ENCODE data around the gene ZNF418.

ZNF418 gene

GRCh38 chr19:57888560-57889231 is 46.5 kb downstream of the ZNF418 start, which contains the start of gene ZNF814:
Gene ZNF814, minus strand, starts transcription at chr19:57889037. Its CDS starts 235 bp downstream, at chr19:57888802.
- no peak within 1 kb of the TSS for H3K27ac ChIP-seq (ENCODE audit: extremely low read depth, low read depth, low read length)
- H3K36me3 ChIP-seq (ENCODE audit: control insufficient read depth in 2 of 2, insufficient read depth in 1 of 2, low read length in 2 of 2) = no peaks in the 10 kb centered on the region; a peak in 1 of 3 replicates
- CTCF ChIA-PET = interaction anchor here (0.7 to 1.8 kb wide), 2 partner anchors 10 to 530 kb away, joined by 3 to 11 read pairs; no protein-coding TSS in a partner anchor
- no peak within 1 kb of the TSS; the same call in 1 of the 2 replicates for H3K4me3 ChIP-seq (ENCODE audit: low read depth, low read length)
- POLR2A ChIA-PET = no interaction called here
- no peaks in the 10 kb centered on the region for H3K4me1 ChIP-seq (ENCODE audit: control insufficient read depth, insufficient read depth, low read length)
- no peak for TF ChIP-seq ZNF16 (tag by site-specific recombination; IDR thresholded peaks at IDR 0.05; ENCODE audit: low read depth)
- TF ChIP-seq ZNF133 (tag by site-specific recombination; IDR thresholded peaks at IDR 0.05) = no peak
- no peak for TF ChIP-seq ZNF211 (tag by site-specific recombination; IDR thresholded peaks at IDR 0.05; ENCODE audit: low read depth)
- TF ChIP-seq ZNF223 (tag by site-specific recombination; IDR thresholded peaks at IDR 0.05) = no peak
- no peak for TF ChIP-seq ZNF629 (tag by site-specific recombination; IDR thresholded peaks at IDR 0.05)
- TF ChIP-seq KLF9 (tag by site-specific recombination; IDR thresholded peaks at IDR 0.05; ENCODE audit: low read depth) = no peak
- TF ChIP-seq ZNF785 (tag by site-specific recombination; IDR thresholded peaks at IDR 0.05) = no peak
- no peak for TF ChIP-seq ZFP37 (tag by site-specific recombination; IDR thresholded peaks at IDR 0.05)
- TF ChIP-seq ZNF221 (tag by site-specific recombination; IDR thresholded peaks at IDR 0.05; ENCODE audit: borderline replicate concordance) = no peak
- no peak for TF ChIP-seq KLF10 (tag by site-specific recombination; IDR thresholded peaks at IDR 0.05)
- no peak for TF ChIP-seq ZNF660 (tag by site-specific recombination; IDR thresholded peaks at IDR 0.05)
- TF ChIP-seq ZNF19 (tag by site-specific recombination; IDR thresholded peaks at IDR 0.05; ENCODE audit: low read depth) = no peak
- TF ChIP-seq ZNF426 (tag by site-specific recombination; IDR thresholded peaks at IDR 0.05) = no peak
- TF ChIP-seq ZBTB11 (tag by site-specific recombination; conservative IDR thresholded peaks at IDR 0.05; ENCODE audit: low read depth) = no peak
- TF ChIP-seq ZNF843 (tag by site-specific recombination; IDR thresholded peaks at IDR 0.05) = no peak
- TF ChIP-seq ZNF169 (tag by site-specific recombination; IDR thresholded peaks at IDR 0.05) = no peak
- no peaks in the 10 kb centered on the region for H3K9me3 ChIP-seq (ENCODE audit: control insufficient read depth, insufficient read depth, low read depth, low read length)

DNA sequence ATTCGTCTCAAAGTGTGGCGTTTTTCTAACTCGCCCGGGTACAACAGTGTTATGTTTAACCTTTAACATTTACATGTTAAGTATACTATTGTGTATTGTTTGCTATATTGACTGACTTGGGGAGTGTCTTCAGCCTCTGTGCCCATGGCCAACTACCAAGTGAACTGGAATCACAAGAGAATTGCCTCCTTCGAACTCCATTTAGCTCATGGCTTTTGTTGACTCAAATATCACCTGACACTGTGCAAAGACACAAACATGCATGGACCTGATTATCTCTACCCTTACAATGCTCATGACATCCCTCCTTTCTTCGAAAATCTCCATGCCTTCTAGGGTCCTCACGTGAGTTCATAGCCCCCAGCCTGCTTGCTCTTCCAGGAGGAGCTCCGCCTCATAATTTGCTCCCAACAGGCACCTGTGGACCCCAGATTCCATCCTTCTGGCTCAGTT is 47.1 kb downstream of the ZNF418 start:
- no peaks in the 10 kb centered on the region for H3K9me3 ChIP-seq (ENCODE audit: control insufficient read depth, insufficient read depth, low read depth, low read length)
- H3K4me3 ChIP-seq (ENCODE audit: low read depth, low read length) = no peak overlapping the region
- no peaks in the 10 kb centered on the region for H3K4me1 ChIP-seq (ENCODE audit: control insufficient read depth, insufficient read depth, low read length)
- CTCF ChIA-PET = interaction anchor here (0.6 to 1.8 kb wide), 3 partner anchors 10 to 37 kb away, joined by 3 to 11 read pairs (median 3); no protein-coding TSS in a partner anchor
- H3K27ac ChIP-seq (ENCODE audit: extremely low read depth, low read depth, low read length) = no peak overlapping the region
- H3K36me3 ChIP-seq (ENCODE audit: control insufficient read depth in 2 of 2, insufficient read depth in 1 of 2, low read length in 2 of 2) = no peaks in the 10 kb centered on the region; a peak in 1 of 3 replicates
- POLR2A ChIA-PET = interaction anchor here (1.3 kb wide), 1 partner anchor 73 kb away, joined by 3 read pairs; the partner anchor contains the start of gene ZNF552
- TF ChIP-seq SP7 (tag by site-specific recombination; IDR thresholded peaks at IDR 0.05) = no peak
- TF ChIP-seq ZNF629 (tag by site-specific recombination; IDR thresholded peaks at IDR 0.05) = no peak
- TF ChIP-seq SCRT2 (tag by site-specific recombination; IDR thresholded peaks at IDR 0.05) = peak; percentile 29; the same call in 1 of the 2 replicates
- no peak for TF ChIP-seq ZNF585B (tag by site-specific recombination; IDR thresholded peaks at IDR 0.05)
- TF ChIP-seq, protein P1, sequence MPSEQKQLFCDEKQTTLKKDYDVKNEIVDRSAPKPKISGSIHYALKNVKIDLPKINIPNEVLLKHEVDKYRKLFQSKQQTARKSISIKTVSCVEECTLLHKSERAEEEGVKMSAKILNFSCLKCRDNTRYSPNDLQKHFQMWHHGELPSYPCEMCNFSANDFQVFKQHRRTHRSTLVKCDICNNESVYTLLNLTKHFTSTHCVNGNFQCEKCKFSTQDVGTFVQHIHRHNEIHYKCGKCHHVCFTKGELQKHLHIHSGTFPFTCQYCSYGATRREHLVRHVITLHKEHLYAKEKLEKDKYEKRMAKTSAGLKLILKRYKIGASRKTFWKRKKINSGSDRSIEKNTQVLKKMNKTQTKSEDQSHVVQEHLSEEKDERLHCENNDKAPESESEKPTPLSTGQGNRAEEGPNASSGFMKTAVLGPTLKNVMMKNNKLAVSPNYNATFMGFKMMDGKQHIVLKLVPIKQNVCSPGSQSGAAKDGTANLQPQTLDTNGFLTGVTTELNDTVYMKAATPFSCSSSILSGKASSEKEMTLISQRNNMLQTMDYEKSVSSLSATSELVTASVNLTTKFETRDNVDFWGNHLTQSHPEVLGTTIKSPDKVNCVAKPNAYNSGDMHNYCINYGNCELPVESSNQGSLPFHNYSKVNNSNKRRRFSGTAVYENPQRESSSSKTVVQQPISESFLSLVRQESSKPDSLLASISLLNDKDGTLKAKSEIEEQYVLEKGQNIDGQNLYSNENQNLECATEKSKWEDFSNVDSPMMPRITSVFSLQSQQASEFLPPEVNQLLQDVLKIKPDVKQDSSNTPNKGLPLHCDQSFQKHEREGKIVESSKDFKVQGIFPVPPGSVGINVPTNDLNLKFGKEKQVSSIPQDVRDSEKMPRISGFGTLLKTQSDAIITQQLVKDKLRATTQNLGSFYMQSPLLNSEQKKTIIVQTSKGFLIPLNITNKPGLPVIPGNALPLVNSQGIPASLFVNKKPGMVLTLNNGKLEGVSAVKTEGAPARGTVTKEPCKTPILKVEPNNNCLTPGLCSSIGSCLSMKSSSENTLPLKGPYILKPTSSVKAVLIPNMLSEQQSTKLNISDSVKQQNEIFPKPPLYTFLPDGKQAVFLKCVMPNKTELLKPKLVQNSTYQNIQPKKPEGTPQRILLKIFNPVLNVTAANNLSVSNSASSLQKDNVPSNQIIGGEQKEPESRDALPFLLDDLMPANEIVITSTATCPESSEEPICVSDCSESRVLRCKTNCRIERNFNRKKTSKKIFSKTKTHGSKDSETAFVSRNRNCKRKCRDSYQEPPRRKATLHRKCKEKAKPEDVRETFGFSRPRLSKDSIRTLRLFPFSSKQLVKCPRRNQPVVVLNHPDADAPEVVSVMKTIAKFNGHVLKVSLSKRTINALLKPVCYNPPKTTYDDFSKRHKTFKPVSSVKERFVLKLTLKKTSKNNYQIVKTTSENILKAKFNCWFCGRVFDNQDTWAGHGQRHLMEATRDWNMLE (tag by site-specific recombination; conservative IDR thresholded peaks at IDR 0.05; ENCODE audit: low read depth) = no peak
